Smooth muscle cell of the brain vasculature (primary cell): ENCODE results near the gene ZNF155.
"Not testable (repeated sequence)": the region's sequence is repeated elsewhere in the genome, so short reads cannot be mapped to it uniquely, and the experiment has no call there.

Experiments
- DNase-seq: peaks from one replicate; pipeline ENCODE4 v3.0.0-alpha.2; 2012; ENCODE audit warnings: low read depth, low spot score

The ZNF155 gene

GRCh38 chr19:43983912-43984686, at the start of gene ZNF155:
ZNF155 (plus strand) TSS chr19:43984188; CDS start chr19:43988544, 4,356 bp downstream.
- peak; percentile 84 for DNase-seq

- DNase-seq, result peak; percentile 72
Observed at GRCh38 chr19:43934985-43935708, 48.8 kb upstream of the ZNF155 start, which contains the start of gene ZNF45. ZNF45 (minus strand) TSS chr19:43935282; CDS start chr19:43922185, 13,097 bp downstream.

- no peak for DNase-seq
Observed at GRCh38 chr19:43936188-43936587, 47.8 kb upstream of the ZNF155 start.

GRCh38 chr19:43939557-43940260, 44.3 kb upstream of the ZNF155 start:
- no peak for DNase-seq

- DNase-seq, result no peak
Observed at GRCh38 chr19:43940719-43941118, 43.3 kb upstream of the ZNF155 start.

GRCh38 chr19:43941209-43941608, 42.8 kb upstream of the ZNF155 start:
- no peak for DNase-seq

- DNase-seq, result not testable (repeated sequence)
Observed at GRCh38 chr19:43947412-43947811, 36.6 kb upstream of the ZNF155 start.

GRCh38 chr19:43949803-43950202, 34.2 kb upstream of the ZNF155 start:
- not testable (repeated sequence) for DNase-seq

- DNase-seq, result peak; percentile 95
Observed at GRCh38 chr19:43950834-43951645, 32.9 kb upstream of the ZNF155 start, which contains the start of gene ZNF221. ZNF221 (plus strand) TSS chr19:43951228; CDS start chr19:43962727, 11,499 bp downstream.

- DNase-seq, result no peak
Observed at GRCh38 chr19:43956827-43957226, 27.2 kb upstream of the ZNF155 start.

- DNase-seq, result no peak
Observed at GRCh38 chr19:43957891-43958290, 26.1 kb upstream of the ZNF155 start.

GRCh38 chr19:43960411-43960810, 23.6 kb upstream of the ZNF155 start:
- DNase-seq, result no peak

GRCh38 chr19:43966079-43966694, 17.8 kb upstream of the ZNF155 start:
- no peak for DNase-seq

GRCh38 chr19:43976732-43977131, 7.3 kb upstream of the ZNF155 start:
- DNase-seq, result no peak

- no peak for DNase-seq
Observed at GRCh38 chr19:43983544-43983911, 460 bp upstream of the ZNF155 start.

- DNase-seq, result no peak
Observed at GRCh38 chr19:43984687-43985000, 656 bp downstream of the ZNF155 start.

- no peak for DNase-seq
Observed at GRCh38 chr19:43997631-43998290, 13.8 kb downstream of the ZNF155 start.

GRCh38 chr19:44002212-44002565, 18.2 kb downstream of the ZNF155 start:
- DNase-seq, result no peak

GRCh38 chr19:44002566-44003460, 18.8 kb downstream of the ZNF155 start, which contains the start of gene ZNF230:
ZNF230 (plus strand) TSS chr19:44002957; CDS start chr19:44007079, 4,122 bp downstream.
- peak; percentile 83 for DNase-seq
